Neural cell (in vitro differentiated cells): Measurements from ENCODE around the gene IGLL5.

Source experiments
- EP300 ChIP-seq: fragments of 450-650 bp; conservative IDR thresholded peaks from 2 replicates; pipeline ENCODE4 v1.6.1; 2014; ENCODE audit warnings: antibody characterized with exemption, mild to moderate bottlenecking, moderate library complexity; ENCODE audit not compliant: poor library complexity, severe bottlenecking
- EZH2 ChIP-seq: fragments of 200-600, 300-800 bp; shearing (Covaris generic), sonication (generic); IDR thresholded peaks from 2 replicates; pipeline ENCODE4 v1.6.1; 2014; ENCODE audit warnings: antibody characterized with exemption, low read length, borderline replicate concordance, mild to moderate bottlenecking; ENCODE audit not compliant: insufficient read depth, poor library complexity, severe bottlenecking
- POLR2AphosphoS5 ChIP-seq: IDR thresholded peaks from 2 replicates; pipeline ENCODE4 v1.6.1; 2012
- TAF1 ChIP-seq: IDR thresholded peaks from 2 replicates; pipeline ENCODE4 v1.6.1; 2012; ENCODE audit warnings: low read depth
- TF ChIP-seq, protein P1 (sequence below): fragments of 450-650 bp; IDR thresholded peaks from 2 replicates; pipeline ENCODE4 v1.5.1; 2014; ENCODE audit warnings: antibody characterized with exemption, mild to moderate bottlenecking, moderate library complexity; ENCODE audit not compliant: poor library complexity, severe bottlenecking

DNA sequence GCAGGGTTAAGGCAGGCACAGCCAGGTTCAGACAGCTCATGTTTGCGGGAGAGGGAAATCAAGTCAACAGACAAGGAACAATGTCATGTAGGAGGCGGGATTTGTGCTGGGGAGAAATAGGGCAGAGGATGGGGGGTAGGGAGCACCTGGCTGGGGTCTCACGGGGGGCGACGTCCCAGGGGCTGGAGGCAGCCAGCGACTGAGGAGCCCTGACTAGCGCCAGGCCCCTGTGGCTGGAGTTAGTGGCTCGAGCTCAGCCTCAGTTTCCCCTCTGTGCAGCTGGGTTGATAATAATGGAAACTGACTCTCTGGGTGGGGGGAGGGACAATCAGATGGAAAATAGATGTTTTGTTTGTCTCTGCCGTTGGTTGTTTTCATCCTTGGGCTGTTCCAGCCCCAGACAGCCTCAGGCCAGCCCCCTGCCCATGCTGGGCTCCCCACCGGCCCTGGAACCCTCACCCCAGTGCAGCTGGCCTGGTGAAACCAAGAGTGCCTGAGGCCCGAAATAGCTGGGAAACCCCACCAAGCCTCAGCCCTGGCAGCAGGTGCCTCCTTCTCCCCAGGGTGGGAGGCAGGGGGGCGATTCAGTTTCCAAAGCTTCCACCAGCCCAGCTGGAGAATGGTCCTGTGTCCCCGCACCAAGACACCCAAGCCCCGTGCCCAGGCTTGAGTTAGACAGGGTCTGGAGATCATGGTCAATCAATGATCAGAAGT is 44.1 kb downstream of the IGLL5 start:
- no peak for TF ChIP-seq EZH2
- TF ChIP-seq, protein P1, sequence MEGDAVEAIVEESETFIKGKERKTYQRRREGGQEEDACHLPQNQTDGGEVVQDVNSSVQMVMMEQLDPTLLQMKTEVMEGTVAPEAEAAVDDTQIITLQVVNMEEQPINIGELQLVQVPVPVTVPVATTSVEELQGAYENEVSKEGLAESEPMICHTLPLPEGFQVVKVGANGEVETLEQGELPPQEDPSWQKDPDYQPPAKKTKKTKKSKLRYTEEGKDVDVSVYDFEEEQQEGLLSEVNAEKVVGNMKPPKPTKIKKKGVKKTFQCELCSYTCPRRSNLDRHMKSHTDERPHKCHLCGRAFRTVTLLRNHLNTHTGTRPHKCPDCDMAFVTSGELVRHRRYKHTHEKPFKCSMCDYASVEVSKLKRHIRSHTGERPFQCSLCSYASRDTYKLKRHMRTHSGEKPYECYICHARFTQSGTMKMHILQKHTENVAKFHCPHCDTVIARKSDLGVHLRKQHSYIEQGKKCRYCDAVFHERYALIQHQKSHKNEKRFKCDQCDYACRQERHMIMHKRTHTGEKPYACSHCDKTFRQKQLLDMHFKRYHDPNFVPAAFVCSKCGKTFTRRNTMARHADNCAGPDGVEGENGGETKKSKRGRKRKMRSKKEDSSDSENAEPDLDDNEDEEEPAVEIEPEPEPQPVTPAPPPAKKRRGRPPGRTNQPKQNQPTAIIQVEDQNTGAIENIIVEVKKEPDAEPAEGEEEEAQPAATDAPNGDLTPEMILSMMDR: no peak
- no peak for TF ChIP-seq POLR2AphosphoS5
- no peak for TF ChIP-seq EP300
- TF ChIP-seq TAF1: no peak
